H7 (cell line): ENCODE measurements around the gene APBA2. TPM values are rescaled to one million over a fixed set of nuclear protein-coding genes. Genes with fewer than 3 reads are reported as not detected.
"Not testable (repeated sequence)": the region's sequence is repeated elsewhere in the genome, so short reads cannot be mapped to it uniquely, and the experiment has no call there.

Experiments
- DNase-seq: peaks from one replicate; pipeline ENCODE4 v3.0.0; 2012
- H3K27me3 ChIP-seq: 2 replicates; pipeline ENCODE4 v1.6.0; 2011; ENCODE audit warnings: mild to moderate bottlenecking, low read length; ENCODE audit not compliant: control insufficient read depth, insufficient read depth
- H3K36me3 ChIP-seq: replicated peaks from 2 replicates; pipeline ENCODE4 v1.5.1; 2011; ENCODE audit warnings: low read length; ENCODE audit not compliant: control insufficient read depth, insufficient read depth
- H3K4me3 ChIP-seq: 2 replicates; pipeline ENCODE4 v1.5.1; 2011; ENCODE audit warnings: low read depth, mild to moderate bottlenecking, control low read depth, low read length, moderate library complexity; ENCODE audit not compliant: insufficient read depth
- total RNA-seq: library from RNA; depleted of rRNA; stranded (reverse); fragments of >200 nt; shearing (Covaris generic); gene quantifications from 2 replicates; pipeline ENCODE4 v1.2.3, GENCODE V29; 2014

The APBA2 gene
- total RNA-seq, 1 experiment from 2014 or later: 15.6 TPM

DNA sequence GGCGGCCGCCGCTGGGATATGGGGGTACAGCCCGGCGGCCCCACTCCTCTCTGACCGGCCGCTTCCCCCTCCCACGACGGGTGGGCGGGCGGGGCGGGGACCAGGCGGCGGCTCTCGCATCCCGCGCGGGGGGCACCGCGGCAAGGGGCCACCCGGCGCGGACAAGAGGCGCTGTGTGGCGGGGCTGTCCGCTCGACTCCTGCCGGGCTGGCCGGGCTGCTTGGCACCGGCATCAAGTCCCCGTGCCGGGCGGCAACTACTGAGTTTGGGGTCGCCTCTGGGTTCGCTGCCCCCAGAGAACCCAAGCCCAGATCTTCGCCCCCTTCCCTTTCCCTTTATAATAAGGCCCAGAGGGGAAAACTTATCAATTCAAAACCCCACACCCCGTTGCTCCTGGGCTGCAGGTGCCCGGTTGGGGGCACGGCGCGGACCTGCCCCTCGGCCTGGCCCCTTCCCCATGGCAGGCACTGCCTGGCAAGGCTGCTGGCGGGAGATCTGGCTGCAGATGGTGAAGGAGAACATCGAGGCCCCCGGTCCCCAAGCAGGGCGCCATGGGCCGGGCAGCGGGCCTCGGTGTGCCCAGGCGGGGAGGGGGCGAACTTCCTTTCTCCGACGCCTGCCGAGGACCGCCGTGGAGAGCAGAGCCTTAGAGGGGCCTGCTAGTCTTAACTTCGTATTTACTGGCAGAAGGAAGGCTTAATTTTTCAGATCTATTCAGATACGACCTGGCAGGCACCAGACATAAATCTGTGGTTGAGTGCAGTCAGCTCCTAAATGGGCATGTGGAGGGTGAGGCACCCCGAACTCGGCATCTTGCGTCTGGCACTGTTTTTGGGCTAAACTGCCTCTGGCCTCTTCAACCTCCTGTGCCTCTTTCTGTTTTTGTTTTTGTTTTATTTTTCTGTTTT is 911 bp downstream of the APBA2 start:
- Histone ChIP-seq H3K36me3 (no peaks in the 10 kb centered on the region), H3K4me3 (peak overlapping the region; percentile 56), H3K27me3 (peaks cover 34% of the 10 kb centered on the region)
- peak; percentile 71 for DNase-seq

GRCh38 chr15:28887339-28888174 is 1.8 kb downstream of the APBA2 start:
- no peak for DNase-seq
- H3K4me3 ChIP-seq: no peak overlapping the region
- H3K27me3 ChIP-seq: peaks cover 34% of the 10 kb centered on the region

DNA sequence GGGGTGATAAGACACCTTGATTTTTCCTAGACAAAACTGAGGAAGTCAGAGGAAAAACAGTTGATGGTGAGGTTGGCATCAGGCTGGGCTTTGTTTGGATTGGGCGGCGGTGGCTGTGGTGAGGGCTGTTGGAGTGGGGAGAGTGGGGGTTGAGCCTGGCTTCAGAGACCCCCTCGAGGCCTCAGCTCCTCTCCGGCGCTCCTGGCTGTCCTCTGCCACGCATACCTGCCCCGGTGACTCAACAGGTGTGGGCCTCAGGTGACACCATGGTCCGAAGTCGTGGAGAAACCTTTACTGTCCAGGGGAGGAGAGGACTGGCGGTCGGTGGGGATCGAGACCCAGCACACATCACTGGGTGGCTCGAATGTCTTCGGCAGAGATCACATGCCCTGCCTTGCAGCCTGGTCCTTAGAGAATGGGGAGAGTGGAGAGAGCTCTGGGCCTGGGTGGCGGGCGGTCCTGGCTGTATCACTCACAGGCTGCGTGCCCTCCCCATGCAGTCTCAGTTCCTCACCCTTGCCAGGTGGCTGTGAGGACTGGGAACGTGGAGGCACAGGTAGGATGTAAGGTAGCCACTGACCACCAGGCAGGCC is 2.6 kb downstream of the APBA2 start:
- DNase-seq: no peak

More at GRCh38 chr15:28887339-28888174, 1.8 kb downstream of the APBA2 start:
- H3K36me3 ChIP-seq: no peaks in the 10 kb centered on the region

DNA sequence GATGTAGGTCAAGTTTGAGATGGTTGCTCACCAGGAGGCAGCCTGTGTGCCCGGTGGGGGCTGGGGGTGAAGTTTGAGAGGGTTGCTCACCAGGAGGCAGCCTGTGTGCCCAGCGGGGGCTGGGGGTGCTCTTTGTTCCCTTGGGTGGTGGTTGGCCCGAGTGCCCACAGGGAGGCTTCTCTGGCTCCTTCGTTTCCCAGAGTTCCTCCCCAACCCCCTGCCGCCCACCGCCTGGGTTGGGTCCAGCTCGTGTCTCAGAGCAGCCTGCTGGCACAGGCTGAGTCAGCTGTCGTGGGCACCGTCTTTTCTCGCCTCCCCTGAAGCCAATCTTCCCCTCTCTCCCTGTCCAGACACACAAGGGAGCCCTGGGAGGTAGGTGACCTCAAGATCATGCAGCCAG is 3.1 kb downstream of the APBA2 start:
- DNase-seq: no peak
- Histone ChIP-seq H3K4me3 (no peak overlapping the region), H3K36me3 (no peaks in the 10 kb centered on the region), H3K27me3 (peaks cover 34% of the 10 kb centered on the region)

More for the DNA sequence above, 2.6 kb downstream of the APBA2 start:
- H3K4me3 ChIP-seq: no peak overlapping the region
- peaks cover 34% of the 10 kb centered on the region for H3K27me3 ChIP-seq
- no peaks in the 10 kb centered on the region for H3K36me3 ChIP-seq

GRCh38 chr15:28889346-28889745 is 3.6 kb downstream of the APBA2 start:
- H3K4me3 ChIP-seq: no peak overlapping the region
- H3K36me3 ChIP-seq: no peaks in the 10 kb centered on the region
- H3K27me3 ChIP-seq: peaks cover 34% of the 10 kb centered on the region
- DNase-seq: no peak

DNA sequence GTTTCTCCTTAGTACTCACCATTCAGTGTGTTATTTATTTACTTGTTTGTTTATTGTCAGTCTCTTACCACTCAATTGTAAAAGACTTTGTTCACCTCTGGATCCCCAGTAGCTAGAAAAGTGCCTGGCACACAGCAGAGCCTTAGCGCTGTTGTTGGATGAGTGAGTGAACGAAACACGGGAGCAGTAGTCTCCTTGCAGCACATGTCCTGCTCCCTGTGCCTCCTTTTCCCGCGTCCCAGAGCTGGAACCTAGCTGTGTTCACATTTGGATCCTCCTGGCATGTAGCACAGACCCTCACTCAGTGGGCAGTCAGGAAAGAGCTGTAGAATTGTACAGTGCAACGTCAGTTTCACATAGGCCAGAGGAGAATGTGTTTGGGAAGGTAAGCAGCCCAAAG is 4.1 kb downstream of the APBA2 start:
- H3K36me3 ChIP-seq, DNase-seq, H3K4me3 ChIP-seq: not testable (repeated sequence)
- peaks cover 28% of the 10 kb centered on the region for H3K27me3 ChIP-seq

GRCh38 chr15:28890291-28890690 is 4.5 kb downstream of the APBA2 start:
- H3K27me3 ChIP-seq: peaks cover 24% of the 10 kb centered on the region
- H3K4me3 ChIP-seq: not testable (repeated sequence)

DNA sequence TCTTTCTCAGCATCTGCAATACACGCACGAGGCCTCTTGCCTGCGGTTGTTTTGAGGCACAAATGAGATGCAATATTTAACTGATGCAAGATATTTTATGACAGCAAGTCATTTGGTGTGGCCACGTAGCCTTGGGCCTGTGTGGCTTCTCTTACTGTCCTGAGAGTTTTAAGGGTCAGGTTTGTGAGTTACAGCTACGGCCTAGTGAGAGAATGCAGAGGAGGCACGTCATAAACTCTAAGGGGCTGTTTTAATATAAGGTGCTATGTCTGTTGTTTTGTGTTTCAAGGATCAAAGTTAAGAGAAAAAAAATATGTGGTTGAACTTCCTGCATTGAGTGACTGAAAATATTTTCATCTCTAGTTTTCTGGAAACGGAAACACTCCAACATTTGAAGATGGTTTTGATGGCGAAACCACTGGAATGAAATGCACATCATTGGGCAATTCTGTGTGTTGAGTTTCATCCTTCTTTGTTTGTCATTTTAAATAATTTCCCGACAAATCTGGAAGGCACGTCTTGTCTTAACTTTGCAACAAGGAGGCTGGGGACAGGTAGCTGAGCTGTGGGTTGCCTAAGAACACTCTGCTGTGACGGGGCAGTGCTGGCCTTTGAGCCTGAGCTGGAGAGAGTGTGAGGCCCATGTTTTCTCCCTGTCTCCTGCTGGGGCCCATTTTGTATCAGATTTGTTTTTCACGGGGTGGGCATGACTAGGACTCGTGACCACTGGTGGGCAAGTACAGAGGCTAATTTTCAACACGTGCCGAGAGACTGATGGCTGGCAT is 5.1 kb downstream of the APBA2 start:
- no peaks in the 10 kb centered on the region for H3K36me3 ChIP-seq
- DNase-seq: no peak
- peaks cover 18% of the 10 kb centered on the region for H3K27me3 ChIP-seq
- no peak overlapping the region for H3K4me3 ChIP-seq

More at GRCh38 chr15:28890291-28890690, 4.5 kb downstream of the APBA2 start:
- H3K36me3 ChIP-seq, DNase-seq: not testable (repeated sequence)

DNA sequence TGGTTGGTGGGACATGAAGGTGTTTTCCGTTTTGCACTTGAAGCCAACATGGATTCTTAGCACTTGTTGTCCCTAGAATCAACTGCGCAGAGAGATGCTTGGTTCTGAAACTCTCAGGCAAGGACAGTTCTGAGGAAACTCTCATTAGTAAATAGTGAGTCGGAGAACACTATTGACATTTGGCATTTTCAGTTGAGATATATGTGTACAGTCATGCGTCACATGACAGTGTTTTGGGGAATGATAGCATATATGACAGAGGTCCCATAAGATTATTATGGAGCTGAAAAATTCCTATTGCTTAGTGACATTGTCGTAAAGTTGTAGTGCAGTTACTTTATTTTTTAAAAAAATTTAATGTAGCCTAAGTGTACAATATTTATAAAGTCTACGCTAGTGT is 5.8 kb downstream of the APBA2 start:
- DNase-seq: no peak
- no peak overlapping the region for H3K4me3 ChIP-seq
- H3K27me3 ChIP-seq: peaks cover 13% of the 10 kb centered on the region
- no peaks in the 10 kb centered on the region for H3K36me3 ChIP-seq

DNA sequence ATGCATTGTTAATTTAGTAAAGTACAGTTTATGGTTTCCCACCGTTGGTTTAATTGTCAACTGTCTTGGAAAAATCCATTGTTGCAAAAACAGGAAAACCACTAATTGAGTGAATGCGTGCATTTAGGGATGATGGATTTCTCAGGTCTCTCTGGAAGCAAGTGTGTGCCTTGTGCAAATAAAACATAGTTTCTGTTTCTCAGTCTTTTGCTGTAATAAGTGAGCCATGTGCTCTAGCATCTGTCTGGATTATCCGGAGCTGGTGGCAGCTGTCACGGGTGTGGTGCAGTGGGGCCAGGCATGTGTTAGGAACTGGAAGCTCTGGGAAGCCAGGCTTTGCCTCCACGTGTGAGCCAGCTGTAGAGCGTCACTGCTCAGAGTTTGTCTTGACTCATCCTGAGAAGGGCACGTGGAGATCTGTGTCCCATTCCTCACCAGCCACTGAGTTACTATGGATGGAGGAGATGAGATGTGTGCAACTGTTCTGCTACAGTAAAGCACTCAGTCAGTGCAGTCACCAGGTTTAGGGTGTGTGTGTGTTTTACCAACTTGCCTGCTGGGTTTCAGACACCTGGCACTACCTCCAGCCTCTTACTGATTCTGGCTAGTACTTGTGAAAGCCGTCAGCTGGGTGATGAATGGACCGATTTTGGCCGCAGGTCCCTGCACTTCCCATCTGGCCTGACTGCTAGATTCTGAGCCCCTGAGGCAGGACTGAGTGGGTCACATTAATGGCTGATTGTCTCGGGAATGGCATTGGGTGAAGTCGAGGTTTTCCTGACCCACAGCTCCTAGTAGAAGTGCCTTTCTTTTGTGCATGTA is 7.2 kb downstream of the APBA2 start:
- Histone ChIP-seq H3K4me3 (no peak overlapping the region), H3K36me3 (no peaks in the 10 kb centered on the region), H3K27me3 (peaks cover 1% of the 10 kb centered on the region; the same call in 1 of the 2 replicates)
- DNase-seq: no peak

- H3K27me3 ChIP-seq: no peaks in the 10 kb centered on the region
- peak; percentile 41 for DNase-seq
- H3K4me3 ChIP-seq: no peak overlapping the region
- H3K36me3 ChIP-seq: no peaks in the 10 kb centered on the region
Observed at GRCh38 chr15:28894631-28895030, 8.9 kb downstream of the APBA2 start.

GRCh38 chr15:28895146-28895545 is 9.4 kb downstream of the APBA2 start:
- Histone ChIP-seq H3K36me3 (no peaks in the 10 kb centered on the region), H3K27me3 (no peaks in the 10 kb centered on the region), H3K4me3 (no peak overlapping the region)
- peak; percentile 58 for DNase-seq

- H3K4me3 ChIP-seq: no peak overlapping the region
Observed at GRCh38 chr15:28895566-28895965, 9.8 kb downstream of the APBA2 start.

More at GRCh38 chr15:28895566-28895965, 9.8 kb downstream of the APBA2 start:
- Histone ChIP-seq H3K27me3 (no peaks in the 10 kb centered on the region), H3K36me3 (no peaks in the 10 kb centered on the region)
- no peak for DNase-seq
